Measurements from ENCODE around the gene GATC.
"Not testable (repeated sequence)": the region's sequence is repeated elsewhere in the genome, so short reads cannot be mapped to it uniquely, and the experiment has no call there.

GATC gene

GRCh38 chr12:120470150-120470784 lies 24.0 kb downstream of the GATC start:
- no peak for DNase-seq

DNA sequence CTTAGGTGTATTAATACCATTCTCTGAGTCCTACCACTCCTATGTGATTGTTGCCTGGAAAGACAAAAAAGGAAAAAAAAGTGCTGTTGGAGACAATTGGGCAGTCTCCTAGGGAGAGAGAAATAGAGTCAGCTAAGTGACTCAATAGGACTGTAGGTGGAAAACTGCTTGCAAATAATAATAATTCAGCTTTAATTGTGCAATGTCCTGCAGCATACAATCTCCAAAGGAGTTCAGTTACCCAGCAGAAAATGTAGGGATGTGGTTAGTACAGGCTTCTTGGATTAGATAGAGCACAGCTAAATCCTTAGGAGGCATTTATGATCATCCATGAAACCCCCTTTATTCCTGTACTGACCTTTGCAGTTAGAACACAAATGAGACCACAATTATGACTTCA lies 26.3 kb downstream of the GATC start:
- no peak for DNase-seq

- no peak for DNase-seq
Observed at GRCh38 chr12:120473807-120474615, 27.8 kb downstream of the GATC start.

DNA sequence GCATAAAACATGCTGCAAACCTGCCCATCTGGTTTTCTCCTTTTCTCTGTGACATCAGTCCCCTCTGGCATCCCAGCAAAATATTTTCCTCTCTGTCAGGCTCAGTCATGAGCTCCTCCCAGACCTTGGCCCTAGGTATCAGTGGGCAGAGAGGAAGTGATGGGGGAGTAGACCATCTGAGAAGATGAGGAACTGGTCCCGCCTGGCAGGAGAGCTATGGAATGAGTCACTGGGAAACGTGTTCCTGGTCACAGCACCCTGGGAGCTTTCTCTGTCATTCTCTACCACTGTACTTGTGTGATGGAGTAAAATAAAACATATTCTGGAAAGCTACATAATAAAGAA lies 28.3 kb downstream of the GATC start:
- no peak for DNase-seq

DNA sequence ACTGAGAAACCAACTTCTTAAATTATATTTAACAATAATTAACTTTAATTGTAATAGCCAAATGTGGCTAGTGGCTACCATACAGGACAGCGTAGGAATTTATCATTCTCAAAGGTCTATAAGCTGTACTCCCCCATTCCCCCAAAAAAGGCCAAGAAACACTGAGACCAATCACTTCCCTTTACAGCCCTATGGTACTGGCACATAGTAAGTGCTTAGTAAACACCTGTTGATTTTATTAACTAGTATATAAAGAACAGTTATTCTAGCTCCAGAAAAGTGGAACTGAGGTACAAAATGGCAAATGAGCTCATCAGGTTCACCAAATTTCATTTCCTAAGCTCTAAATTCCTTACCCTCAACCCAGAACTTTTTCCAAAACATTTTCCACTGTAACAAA lies 29.4 kb downstream of the GATC start:
- no peak for DNase-seq

DNA sequence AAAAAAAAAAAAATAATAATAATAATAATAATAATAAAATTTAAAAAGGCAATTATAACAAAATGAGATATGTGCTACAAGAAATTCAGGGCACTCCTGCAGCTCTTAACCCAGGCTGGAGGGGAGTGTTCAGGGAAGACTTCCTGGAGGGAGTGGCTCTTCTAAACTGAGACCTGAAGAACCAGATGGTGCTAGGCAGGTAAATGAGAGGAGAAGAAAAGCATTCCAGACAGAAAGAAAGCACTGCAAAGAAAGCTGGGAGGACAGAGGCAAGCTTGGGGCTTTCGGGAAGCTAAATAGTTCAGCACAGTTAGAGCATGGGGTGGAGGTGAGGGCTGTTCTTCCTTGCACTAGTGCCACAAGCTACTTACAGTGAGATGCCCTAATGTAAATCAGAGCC lies 33.2 kb downstream of the GATC start:
- DNase-seq, result no peak

DNA sequence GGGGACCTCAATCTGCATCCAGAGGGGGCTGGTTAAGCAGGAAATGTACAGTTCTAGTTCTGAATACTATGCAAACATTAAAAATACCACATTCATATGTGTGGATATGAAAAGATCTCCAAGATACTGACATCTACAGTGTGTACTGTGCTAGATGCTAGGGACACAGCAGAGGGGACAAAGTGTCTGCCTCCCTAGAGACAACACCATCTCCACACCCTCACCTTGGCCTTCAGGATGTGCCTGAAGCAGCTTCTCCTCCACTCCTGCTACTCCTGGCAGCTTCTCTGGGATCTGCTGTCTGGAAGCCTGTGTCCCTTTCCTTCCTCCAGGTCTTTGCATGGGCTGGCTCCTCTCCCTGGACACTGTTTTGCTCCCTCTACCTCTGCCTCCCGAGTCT lies 34.0 kb downstream of the GATC start:
- no peak for DNase-seq

DNA sequence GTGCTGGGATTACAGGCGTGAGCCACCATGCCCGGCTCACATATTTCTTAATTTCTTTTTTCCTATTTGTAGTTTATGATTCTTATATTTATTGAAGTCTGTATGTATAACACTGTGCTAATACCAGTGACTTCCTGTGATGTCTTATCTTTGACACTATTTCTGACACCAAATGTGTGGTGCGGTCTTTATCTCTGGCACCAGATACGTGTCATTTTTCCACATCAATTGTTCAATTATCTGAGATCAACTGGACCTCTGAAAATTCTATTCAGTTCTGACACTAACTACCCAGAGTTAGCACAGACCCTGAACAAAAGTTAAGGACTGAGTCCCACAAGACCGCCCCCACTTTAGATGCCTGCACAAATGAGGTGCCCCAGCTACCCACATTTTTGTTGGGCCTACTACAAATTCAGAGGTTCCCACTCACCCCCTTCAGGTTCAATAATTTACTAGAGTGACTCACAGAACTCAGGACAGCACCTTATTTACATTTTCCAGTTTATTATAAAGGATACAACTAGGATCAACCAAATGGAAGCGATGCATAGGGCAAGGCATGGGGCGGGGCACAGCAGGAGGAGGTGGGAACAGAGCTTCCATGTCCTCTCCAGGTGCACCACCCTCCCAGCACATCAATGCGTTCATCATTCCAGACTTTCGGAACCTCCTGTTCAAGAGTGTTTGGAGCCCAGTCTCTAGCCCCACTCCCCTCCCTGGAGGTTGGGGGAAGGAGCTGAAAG lies 35.0 kb downstream of the GATC start:
- DNase-seq, result no peak

DNA sequence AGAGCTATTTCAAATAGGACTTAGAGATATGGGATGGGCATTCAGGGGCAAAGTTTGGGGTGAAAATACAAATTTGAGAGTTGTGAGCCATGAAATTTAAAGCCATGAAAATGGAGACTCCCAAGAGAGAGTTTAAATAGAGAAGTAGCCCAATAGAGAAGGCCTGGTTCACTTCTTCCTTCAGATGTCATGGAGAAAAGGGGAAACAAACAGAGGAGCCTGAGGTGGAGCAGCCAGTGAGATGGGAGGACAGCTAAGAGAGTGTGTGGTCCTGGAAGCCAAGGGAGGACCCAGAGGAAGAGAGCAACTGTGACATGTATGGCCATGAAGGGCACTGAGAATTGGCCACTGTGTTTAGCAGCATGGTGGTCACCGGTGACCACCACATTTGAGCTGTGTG lies 37.4 kb downstream of the GATC start:
- DNase-seq, result no peak

- DNase-seq, result no peak
Observed at GRCh38 chr12:120485961-120486881, 40.0 kb downstream of the GATC start.

DNA sequence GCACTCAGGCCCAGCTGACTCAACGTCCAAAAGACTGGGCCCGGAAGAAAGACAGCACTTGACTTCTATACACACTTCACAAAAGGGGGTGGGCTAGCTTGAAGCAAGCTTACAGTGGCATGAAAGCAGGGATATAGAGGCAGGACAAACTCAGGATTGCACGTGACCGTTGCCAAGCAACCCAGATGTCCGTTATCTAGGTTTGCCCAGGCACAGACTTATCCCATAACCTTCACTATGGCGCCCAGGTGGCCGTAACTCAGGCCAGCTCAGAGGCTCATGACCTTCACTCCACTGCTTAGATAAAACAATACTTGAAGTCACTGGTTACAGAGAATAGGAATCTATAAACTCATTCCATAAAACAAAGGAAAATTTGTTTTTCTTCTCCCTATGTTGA lies 41.3 kb downstream of the GATC start:
- not testable (repeated sequence) for DNase-seq

DNA sequence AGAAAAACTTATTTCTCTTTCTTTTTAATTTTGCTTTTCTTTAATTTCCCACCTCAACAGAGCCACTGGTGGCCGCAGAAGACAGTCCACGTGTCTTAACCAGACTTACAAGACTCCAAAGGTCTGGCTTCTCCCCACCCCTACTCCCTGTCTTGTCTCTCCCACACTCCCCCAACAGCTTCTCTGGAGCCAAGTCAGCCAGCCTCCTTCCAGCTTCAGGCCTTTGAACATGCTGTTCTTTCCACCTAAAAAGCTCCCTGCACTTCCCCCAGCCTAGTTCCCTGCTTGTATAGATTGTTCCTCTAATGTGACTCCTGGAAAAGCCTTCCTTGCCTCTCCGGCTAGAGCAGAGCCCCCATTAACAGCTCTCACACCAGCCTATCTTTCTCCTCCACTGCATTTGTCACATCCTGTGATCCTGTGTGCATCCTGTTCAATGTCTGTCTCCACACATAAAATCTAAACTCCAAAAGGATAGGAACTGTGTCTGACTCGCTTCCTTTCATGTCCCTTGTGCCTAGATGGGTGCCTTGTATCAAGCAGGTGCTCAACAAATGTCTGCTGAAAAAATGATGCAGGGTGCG lies 41.9 kb downstream of the GATC start:
- DNase-seq, result no peak

- DNase-seq, result no peak
Observed at GRCh38 chr12:120489018-120489417, 42.8 kb downstream of the GATC start.

- DNase-seq, result no peak
Observed at GRCh38 chr12:120490325-120490724, 44.1 kb downstream of the GATC start.

DNA sequence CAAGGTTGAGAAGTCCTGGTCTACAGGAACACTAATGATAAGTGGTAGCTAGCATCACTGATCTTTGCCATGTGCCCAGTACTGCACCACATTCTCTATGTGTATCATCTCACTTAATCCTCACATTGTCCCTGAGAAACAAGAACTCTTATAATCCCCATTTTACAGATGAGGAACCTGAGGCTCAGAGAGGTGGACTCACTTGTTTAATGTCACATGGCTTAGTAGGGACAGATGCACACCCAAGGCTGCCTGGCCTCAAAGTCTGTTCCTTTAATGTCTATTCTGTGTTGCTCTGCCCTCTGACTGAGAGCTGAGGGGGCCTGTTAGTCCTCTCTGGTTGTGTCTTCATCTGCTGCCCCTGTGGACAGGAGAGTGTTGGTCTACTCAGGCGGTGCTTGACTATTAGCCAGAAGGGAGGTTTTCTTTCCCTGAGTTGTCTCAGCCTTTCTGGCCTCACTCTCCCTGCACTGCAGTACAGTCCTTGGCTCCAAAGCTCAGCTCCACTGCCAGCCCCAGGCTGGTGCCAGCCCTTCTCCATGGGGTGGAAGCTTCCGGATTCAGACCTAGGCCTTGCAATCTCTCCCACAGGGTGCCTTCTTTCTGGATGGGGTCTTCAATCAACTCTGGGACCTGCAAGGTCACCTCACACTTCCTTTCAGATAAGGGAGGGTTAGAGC lies 44.7 kb downstream of the GATC start:
- DNase-seq, result no peak

DNA sequence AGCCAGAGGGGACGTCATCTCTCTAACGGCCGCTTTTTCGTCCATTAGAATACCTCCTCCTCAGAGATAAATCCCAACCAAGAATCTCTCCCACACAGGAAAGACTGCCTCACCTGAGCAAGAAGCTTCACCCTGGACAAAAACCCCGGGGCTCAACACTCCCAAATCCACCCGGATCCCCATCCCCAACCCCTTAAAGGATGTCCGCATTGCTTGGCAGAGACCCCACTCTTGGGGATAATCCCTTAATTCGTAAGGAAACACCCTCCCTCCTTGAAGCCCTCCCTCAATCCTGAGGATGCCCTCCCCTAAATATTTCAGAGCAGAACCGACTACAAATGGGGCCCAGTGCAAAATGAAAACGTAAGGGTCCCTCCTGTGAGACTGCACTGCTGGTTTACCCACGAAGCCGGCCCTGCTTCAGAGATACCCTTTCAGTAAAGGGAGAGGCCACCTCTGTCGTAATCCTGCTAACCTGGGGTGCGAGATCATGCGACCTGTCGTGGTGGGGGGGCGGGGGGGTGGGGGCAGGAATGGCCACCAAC lies 49.0 kb downstream of the GATC start:
- no peak for DNase-seq

DNA sequence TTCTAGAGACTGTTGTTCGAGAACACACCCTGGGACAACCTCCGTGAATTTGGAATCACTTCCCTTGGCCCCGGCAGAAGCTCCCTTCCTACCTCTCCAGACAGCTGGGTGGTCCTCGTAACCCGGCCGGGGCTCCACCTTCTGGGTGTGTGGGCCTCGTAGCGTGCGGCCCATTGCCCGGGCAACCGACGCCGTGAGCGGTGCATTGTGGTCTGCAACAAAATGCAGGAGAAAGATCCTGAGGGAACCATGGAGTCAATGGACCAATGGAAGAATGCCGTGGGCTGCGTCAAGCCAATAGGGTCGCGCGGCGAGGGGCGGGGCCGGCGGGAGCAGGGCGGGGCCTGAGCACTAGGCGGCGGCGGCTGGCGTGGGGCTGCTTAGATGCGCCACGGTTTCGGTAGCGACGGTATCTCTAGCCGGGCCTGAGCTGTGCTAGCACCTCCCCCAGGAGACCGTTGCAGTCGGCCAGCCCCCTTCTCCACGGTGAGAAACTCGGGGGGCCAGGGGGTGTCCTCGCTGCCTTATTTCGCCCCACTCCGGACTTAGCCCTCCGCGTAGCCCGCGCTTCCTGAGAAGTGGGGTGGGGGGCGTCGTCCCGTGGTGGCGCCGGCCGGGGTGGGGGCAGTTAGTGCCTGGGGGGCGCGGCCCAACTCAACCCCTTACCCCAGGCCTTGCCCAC lies 49.6 kb downstream of the GATC start, which contains the start of gene DYNLL1:
TSS of gene DYNLL1 (plus strand) at position 383 of the 682 bp plus-strand sequence. CDS start 309 bp downstream, outside the sequence.
- peak; percentile 95 for DNase-seq

GRCh38 chr12:120496413-120497340 lies 50.4 kb downstream of the GATC start:
- peak; percentile 21 for DNase-seq

DNA sequence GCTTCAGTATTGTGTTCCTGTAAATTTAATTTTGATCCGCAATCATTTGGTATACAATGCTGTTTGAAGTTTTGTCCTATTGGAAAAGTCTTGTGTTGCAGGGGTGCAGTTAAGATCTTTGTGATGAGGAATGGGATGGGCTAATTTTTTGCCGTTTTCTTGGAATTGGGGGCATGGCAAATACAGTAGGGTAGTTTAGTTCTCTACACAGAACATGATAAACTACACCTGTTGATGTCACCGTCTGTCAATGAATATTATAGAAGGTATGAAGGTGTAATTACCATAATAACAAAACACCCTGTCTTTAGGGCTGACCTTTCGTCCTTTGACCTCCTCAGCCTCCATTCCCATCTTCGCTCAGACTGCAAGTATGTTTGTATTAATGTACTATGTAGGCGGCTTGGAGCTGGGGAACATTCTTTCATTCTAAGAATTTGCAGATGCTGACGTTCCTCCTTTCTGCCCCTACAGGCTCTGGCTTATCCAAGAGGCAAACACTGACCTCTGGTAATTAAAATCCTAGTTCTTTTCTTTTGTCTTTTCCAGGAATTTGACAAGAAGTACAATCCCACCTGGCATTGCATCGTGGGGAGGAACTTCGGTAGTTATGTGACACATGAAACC lies 51.4 kb downstream of the GATC start:
- DNase-seq, result no peak

Measured in NCI-H1436 (cell line).